Stomach (tissue), 9 donors: Measurements from ENCODE around the gene PRKCA. TPM values are rescaled to one million over a fixed set of nuclear protein-coding genes. Genes with fewer than 3 reads are reported as not detected.
A peak's percentile ranks its signal among the peaks of the same experiment; 100 is the strongest.
"Not testable (repeated sequence)": the region's sequence is repeated elsewhere in the genome, so short reads cannot be mapped to it uniquely, and the experiment has no call there.

Experiments used
- DNase-seq, 2 donors: peaks; one replicate each; pipeline versions ENCODE4 v3.0.0 to v3.0.0-alpha.2; 2013 to 2019
- H3K27ac ChIP-seq, 5 donors: fragments of 200-600 bp in 4 of 5; sonication (generic) in 4 of 5; one replicate each; pipeline ENCODE4 v1.5.1; 2013 to 2019; ENCODE audit warnings: mild to moderate bottlenecking in 1 of 5, moderate library complexity in 1 of 5
- H3K27me3 ChIP-seq, 3 donors: fragments of 200-600 bp; sonication (generic); one replicate each; pipeline ENCODE4 v1.5.1; 2017 to 2019; ENCODE audit warnings: mixed run types in 1 of 3
- H3K36me3 ChIP-seq, 4 donors: fragments of 200-600 bp; sonication (generic); 1 replicate in 3 of 4; 2 replicates in 1 of 4; pipeline ENCODE4 v1.5.1; 2016 to 2019
- H3K4me1 ChIP-seq, 4 donors: fragments of 200-600 bp; sonication (generic); one replicate each; pipeline ENCODE4 v1.5.1; 2016 to 2019
- H3K4me3 ChIP-seq, 4 donors: fragments of 200-600 bp; sonication (generic) in 3 of 4; one replicate each; pipeline ENCODE4 v1.5.1; 2016 to 2019; ENCODE audit warnings: mild to moderate bottlenecking in 1 of 4
- H3K9me3 ChIP-seq, 4 donors: fragments of 200-600 bp; sonication (generic); one replicate each; pipeline ENCODE4 v1.5.1; 2016 to 2019
- EP300 ChIP-seq: sonication (generic); formaldehyde crosslinking; IDR thresholded peaks from one replicate; pipeline ENCODE4 v1.6.1; 2017; ENCODE audit warnings: antibody characterized with exemption
- POLR2A ChIP-seq, 4 donors: fragments of 450-650 bp; IDR thresholded peaks; one replicate each; pipeline ENCODE4 v1.6.1; 2016; ENCODE audit warnings: antibody characterized with exemption in 4 of 4, control low read depth in 2 of 4, mild to moderate bottlenecking in 1 of 4, moderate library complexity in 1 of 4
- POLR2AphosphoS5 ChIP-seq, 3 donors: sonication (generic); formaldehyde crosslinking; IDR thresholded peaks; one replicate each; pipeline ENCODE4 v1.6.1; 2016; ENCODE audit warnings: antibody characterized with exemption in 3 of 3
- WGBS, 5 donors: extraction: QIAGEN DNeasy Blood & Tissue Kit in 3 of 5; methylation state at CpG; one replicate each; pipeline versions ENCODE4 v1.1.5 to v1.1.7; 2013 to 2018; 5-methylcytosine and 5-hydroxymethylcytosine counted together
- intact Hi-C: fragments of 100-400 bp; cut with DNase I; formaldehyde crosslinking; loops from one replicate; pipeline ENCODE4 v1.15.1; 2023; ENCODE audit warnings: low total_unique reads
- polyA plus RNA-seq, 3 donors: library from polyadenylated mRNA; stranded (reverse); fragments of 200-250 nt; gene quantifications; one replicate each; pipeline ENCODE4 v1.2.3, GENCODE V29; 2013
- total RNA-seq, 5 donors: library from RNA; depleted of rRNA; stranded (reverse); fragments of >200 nt; gene quantifications; one replicate each; pipeline versions ENCODE4 v1.1.0 to v1.2.3, GENCODE V29; 2014 to 2016
- TF ChIP-seq, protein P1 (sequence below), 7 experiments: fragments of 450-650 bp in 4 of 7; fragments of 200-600 bp in 3 of 7; sonication (generic) in 3 of 7; IDR thresholded peaks; one replicate each; pipeline ENCODE4 v1.5.1; 2016 to 2019; ENCODE audit warnings: antibody characterized with exemption in 7 of 7, control low read depth in 2 of 7, mild to moderate bottlenecking in 1 of 7
- donor health status: healthy with polysubstance abuse.
- donor health status: Bipolar disorder and iron deficiency.
- donor health status: healthy.

PRKCA gene
- total and polyA plus RNA-seq, 8 donors: 2.1 to 41.1 (median 12.2) TPM

DNA sequence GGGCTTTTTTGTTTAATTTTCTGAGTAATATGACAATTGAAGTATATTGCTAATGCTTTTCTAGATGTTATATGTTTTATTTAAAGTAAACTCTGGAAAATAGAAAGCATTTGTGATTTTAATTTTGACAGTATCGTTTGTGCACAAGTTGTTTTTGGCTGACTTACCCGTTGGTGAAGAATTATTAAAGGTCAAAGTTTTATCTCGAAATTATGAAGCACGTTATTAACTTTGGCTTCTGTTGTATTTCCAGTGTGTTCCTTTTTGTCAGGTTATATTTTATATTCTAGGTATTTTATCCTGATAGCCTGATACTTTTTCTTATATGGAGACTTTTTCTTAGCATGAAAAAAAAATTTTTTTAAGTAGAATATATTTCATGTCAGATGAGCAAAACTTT is 16.8 kb downstream of the PRKCA start:
- Histone ChIP-seq H3K36me3 (peaks cover 0 to 8% (median 0%) of the 10 kb centered on the region in 4 donors), H3K4me3 (no peak overlapping the region), H3K9me3 (peaks cover 4 to 14% (median 9%) of the 10 kb centered on the region in 4 donors), H3K27me3 (no peaks in the 10 kb centered on the region), H3K4me1 (peaks cover 0 to 22% (median 7%) of the 10 kb centered on the region in 4 donors), H3K27ac (no peak overlapping the region)
- no peak for DNase-seq
- intact Hi-C loops: no loop called here
- TF ChIP-seq EP300: no peak
- TF ChIP-seq, protein P1, sequence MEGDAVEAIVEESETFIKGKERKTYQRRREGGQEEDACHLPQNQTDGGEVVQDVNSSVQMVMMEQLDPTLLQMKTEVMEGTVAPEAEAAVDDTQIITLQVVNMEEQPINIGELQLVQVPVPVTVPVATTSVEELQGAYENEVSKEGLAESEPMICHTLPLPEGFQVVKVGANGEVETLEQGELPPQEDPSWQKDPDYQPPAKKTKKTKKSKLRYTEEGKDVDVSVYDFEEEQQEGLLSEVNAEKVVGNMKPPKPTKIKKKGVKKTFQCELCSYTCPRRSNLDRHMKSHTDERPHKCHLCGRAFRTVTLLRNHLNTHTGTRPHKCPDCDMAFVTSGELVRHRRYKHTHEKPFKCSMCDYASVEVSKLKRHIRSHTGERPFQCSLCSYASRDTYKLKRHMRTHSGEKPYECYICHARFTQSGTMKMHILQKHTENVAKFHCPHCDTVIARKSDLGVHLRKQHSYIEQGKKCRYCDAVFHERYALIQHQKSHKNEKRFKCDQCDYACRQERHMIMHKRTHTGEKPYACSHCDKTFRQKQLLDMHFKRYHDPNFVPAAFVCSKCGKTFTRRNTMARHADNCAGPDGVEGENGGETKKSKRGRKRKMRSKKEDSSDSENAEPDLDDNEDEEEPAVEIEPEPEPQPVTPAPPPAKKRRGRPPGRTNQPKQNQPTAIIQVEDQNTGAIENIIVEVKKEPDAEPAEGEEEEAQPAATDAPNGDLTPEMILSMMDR (IDR thresholded peaks at IDR 0.05): no peak
- no peak for TF ChIP-seq POLR2AphosphoS5 (IDR thresholded peaks at IDR 0.05)
- no peak for TF ChIP-seq POLR2A (IDR thresholded peaks at IDR 0.05)
- WGBS, 5 donors: 30 to 58% (median 37%) methylated on average over 4 of the region's 4 CpGs

DNA sequence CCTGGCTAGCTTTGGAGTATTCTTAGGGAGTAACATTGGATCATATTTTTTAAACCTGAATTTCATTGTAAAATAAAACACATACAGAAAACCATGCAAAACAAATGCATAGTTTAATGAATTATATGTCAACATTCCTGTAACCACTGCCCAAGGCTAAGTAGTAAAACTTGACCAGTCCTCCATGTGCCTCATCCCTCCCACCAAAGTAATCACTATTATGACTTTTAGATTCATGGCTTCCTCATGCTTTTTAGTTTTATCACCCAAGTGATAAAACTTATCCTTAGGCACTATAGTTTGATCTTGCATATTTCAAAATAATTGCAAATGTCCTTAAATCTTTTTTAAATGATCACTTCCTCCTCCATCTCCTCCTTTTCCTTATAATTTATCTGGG is 20.4 kb downstream of the PRKCA start:
- Histone ChIP-seq H3K4me3 (no peak overlapping the region), H3K4me1 (peaks cover 0 to 22% (median 10%) of the 10 kb centered on the region in 4 donors), H3K27me3 (no peaks in the 10 kb centered on the region), H3K9me3 (peaks cover 4 to 14% (median 9%) of the 10 kb centered on the region in 4 donors), H3K27ac (no peak overlapping the region), H3K36me3 (peaks cover 0 to 8% (median 0%) of the 10 kb centered on the region in 4 donors)
- intact Hi-C loops: no loop called here
- DNase-seq: no peak
- TF ChIP-seq POLR2AphosphoS5 (IDR thresholded peaks at IDR 0.05): no peak
- no peak for TF ChIP-seq EP300
- TF ChIP-seq POLR2A (IDR thresholded peaks at IDR 0.05): no peak
- TF ChIP-seq, protein P1 (IDR thresholded peaks at IDR 0.05): no peak

DNA sequence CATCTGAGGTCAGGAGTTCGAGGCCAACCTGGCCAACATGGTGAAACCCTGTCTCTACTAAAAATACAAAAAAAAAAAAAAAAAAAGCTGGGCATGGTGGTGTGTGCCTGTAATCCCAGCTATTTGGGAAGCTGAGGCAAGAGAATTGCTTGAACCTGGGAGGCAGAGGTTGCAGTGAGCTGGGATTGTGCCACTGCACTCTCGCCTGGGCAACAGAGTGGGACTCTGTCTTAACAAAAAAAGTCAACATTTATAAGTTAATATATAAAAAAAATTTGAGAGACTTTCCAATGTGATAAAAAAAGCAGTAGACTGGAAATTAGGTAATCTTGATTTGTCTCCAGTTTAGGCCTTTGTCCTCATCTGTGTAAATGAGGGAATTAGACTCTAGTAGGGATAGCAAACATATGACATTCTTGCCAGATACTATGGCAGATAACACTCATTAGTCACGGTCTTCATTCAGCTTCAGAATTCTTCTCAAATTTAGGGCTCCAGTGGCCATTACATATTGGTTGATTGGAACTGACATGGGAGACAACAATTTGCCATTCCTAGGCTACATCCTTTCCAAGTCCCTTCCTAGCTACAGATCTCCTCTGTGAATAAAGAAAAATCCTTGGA is 22.1 kb downstream of the PRKCA start:
- H3K4me1 ChIP-seq: peaks cover 0 to 28% (median 12%) of the 10 kb centered on the region in 4 donors
- H3K27me3 ChIP-seq, H3K36me3 ChIP-seq, DNase-seq, H3K4me3 ChIP-seq, H3K27ac ChIP-seq, intact Hi-C loops: not testable (repeated sequence)
- WGBS, 5 donors: 70 to 80% (median 79%) methylated on average over 3 of the region's 3 CpGs
- peaks cover 4 to 14% (median 9%) of the 10 kb centered on the region in 4 donors for H3K9me3 ChIP-seq

DNA sequence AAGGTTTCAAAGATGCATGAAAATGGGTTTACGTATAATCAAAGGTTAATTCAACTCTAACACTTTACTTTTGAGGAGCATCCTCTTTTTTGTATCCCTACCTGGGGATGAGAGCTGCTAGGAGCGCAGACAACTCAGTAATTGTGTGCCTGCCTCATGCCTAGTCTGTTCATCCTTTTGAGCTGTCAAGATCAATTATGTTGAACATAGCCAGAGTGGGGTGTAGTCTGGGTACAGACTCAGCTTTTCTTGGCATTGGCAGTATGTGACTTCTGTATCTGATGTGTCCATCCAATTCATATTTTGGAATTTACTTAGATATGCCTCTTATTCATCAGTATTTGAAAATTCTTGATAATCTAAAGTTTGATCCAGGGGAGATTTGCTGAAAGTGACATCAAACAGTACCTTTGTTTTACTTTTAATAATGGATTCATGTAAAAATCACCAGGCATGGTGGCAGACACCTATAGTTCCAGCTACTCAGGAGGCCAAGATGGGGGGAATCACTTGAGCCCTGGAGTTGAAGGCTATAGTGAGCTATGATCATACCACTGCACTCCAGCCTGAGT is 24.1 kb downstream of the PRKCA start:
- Histone ChIP-seq H3K4me3 (no peak overlapping the region), H3K4me1 (peaks cover 0 to 35% (median 21%) of the 10 kb centered on the region in 4 donors), H3K27me3 (no peaks in the 10 kb centered on the region), H3K36me3 (peaks cover 0 to 5% (median 0%) of the 10 kb centered on the region in 4 donors), H3K27ac (no peak overlapping the region), H3K9me3 (peaks cover 2 to 11% (median 6%) of the 10 kb centered on the region in 4 donors)
- intact Hi-C loops: no loop called here
- WGBS, 5 donors: 94 to 100% (median 99%) methylated on average over 2 of the region's 2 CpGs
- TF ChIP-seq, protein P1 (IDR thresholded peaks at IDR 0.05): no peak
- no peak for TF ChIP-seq POLR2A (IDR thresholded peaks at IDR 0.05)
- TF ChIP-seq EP300: no peak
- no peak for TF ChIP-seq POLR2AphosphoS5 (IDR thresholded peaks at IDR 0.05)
- no peak for DNase-seq

DNA sequence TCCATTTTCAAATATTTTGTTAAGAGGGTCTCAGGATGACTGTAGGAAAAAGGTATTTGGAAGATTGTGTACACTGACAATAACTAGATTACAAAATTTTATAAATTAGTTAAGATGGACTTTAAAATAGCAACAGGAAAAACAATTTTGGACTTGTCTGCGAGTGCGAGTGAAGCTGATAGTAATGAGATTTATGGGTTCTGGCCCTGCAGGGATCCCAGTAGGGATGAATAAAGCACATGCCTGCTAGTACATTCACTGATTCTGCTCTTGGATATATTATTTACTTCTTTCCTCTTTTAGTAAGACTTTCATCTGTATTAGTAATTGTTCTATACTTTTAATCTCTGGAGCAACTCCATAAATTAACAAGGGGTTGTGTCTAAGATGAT is 28.2 kb downstream of the PRKCA start:
- Histone ChIP-seq H3K9me3 (no peaks in the 10 kb centered on the region), H3K4me1 (peaks cover 0 to 27% (median 12%) of the 10 kb centered on the region in 4 donors), H3K4me3 (no peak overlapping the region), H3K36me3 (no peaks in the 10 kb centered on the region), H3K27ac (peak overlapping the region in 1 of 5 donors; percentile 13), H3K27me3 (no peaks in the 10 kb centered on the region)
- no peak for TF ChIP-seq POLR2AphosphoS5 (IDR thresholded peaks at IDR 0.05)
- TF ChIP-seq POLR2A (IDR thresholded peaks at IDR 0.05): no peak
- TF ChIP-seq, protein P1 (IDR thresholded peaks at IDR 0.05): no peak
- no peak for TF ChIP-seq EP300
- no peak for DNase-seq
- intact Hi-C loops: no loop called here
- 59 to 94% (median 78%) methylated on average over 2 of the region's 2 CpGs for WGBS, 5 donors
